ENCODE results near the gene TULP3.
"Not testable (repeated sequence)": the region's sequence is repeated elsewhere in the genome, so short reads cannot be mapped to it uniquely, and the experiment has no call there.

Gene TULP3

DNA sequence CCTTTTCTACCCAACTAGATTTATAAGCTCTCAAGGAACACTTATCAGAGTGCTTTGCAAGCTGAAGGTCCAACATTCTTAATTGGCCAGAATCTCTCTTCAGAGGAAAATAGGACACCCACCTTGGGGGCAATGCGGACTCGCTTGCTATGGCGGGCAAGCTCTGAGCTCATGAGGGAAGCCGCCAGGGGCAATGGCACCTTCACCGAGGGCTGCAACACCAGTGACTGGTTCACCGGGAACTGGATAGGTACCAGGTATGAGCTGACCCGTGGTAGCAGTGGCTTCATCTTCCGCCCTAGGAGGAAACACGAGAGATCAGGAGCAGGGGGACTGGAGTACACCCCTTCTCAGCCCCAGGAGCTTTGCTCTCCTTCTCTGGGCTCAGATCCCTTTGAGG is 26.5 kb upstream of the TULP3 start:
- no peaks in the 10 kb centered on the region for H3K4me1 Mint-ChIP-seq
- no peak overlapping the region for H3K4me3 Mint-ChIP-seq
- TF ChIP-seq, protein P1, sequence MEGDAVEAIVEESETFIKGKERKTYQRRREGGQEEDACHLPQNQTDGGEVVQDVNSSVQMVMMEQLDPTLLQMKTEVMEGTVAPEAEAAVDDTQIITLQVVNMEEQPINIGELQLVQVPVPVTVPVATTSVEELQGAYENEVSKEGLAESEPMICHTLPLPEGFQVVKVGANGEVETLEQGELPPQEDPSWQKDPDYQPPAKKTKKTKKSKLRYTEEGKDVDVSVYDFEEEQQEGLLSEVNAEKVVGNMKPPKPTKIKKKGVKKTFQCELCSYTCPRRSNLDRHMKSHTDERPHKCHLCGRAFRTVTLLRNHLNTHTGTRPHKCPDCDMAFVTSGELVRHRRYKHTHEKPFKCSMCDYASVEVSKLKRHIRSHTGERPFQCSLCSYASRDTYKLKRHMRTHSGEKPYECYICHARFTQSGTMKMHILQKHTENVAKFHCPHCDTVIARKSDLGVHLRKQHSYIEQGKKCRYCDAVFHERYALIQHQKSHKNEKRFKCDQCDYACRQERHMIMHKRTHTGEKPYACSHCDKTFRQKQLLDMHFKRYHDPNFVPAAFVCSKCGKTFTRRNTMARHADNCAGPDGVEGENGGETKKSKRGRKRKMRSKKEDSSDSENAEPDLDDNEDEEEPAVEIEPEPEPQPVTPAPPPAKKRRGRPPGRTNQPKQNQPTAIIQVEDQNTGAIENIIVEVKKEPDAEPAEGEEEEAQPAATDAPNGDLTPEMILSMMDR (IDR thresholded peaks at IDR 0.05; ENCODE audit: unreplicated experiment in 3 of 3): no peak
- no peaks in the 10 kb centered on the region for H3K9me3 Mint-ChIP-seq
- H3K27me3 Mint-ChIP-seq (ENCODE audit: low read depth): no peaks in the 10 kb centered on the region
- peaks cover 59% of the 10 kb centered on the region for H3K36me3 Mint-ChIP-seq (ENCODE audit: low read depth)
- no peak overlapping the region for H3K27ac Mint-ChIP-seq

GRCh38 chr12:2868986-2869632 is 21.6 kb upstream of the TULP3 start:
- H3K9me3 Mint-ChIP-seq; H3K4me3 Mint-ChIP-seq; H3K4me1 Mint-ChIP-seq; H3K27ac Mint-ChIP-seq; H3K27me3 Mint-ChIP-seq (ENCODE audit: low read depth): not testable (repeated sequence)
- peaks cover 39% of the 10 kb centered on the region for H3K36me3 Mint-ChIP-seq (ENCODE audit: low read depth)

DNA sequence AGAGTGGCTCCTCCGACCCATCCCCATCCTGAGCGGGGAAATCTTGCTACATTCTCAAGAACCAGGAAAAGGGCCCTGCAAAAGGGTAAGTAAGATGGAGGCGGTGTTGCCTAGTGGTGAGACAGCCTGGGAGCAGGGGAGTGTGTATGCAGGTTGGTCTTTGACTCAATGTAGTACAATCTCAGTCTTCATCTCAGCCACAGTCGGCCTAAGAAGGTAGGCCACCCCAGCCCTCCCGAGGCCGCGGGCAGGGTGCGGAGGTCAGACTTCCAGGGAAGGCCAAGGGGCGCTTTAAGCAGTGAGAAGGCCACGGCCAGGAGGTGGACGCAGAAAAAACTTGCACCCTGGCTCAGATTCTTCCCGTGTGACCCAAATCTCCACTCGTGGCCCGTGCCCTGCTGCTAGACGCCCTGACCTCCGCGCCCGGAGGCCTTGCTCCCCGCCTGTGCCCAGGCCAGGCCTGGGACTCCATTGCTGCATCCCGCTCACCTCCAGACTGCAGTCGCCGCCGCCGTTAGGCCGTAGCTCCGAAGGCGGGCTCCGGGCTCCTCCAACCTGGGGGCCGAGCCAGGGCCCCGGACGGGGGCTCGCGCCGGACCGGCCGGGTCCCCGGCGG is 14.2 kb upstream of the TULP3 start:
- Mint-ChIP-seq H3K27me3 (ENCODE audit: low read depth) (no peaks in the 10 kb centered on the region), H3K9me3 (no peaks in the 10 kb centered on the region)

GRCh38 chr12:2877047-2877952 is 13.4 kb upstream of the TULP3 start, which contains the start of the genes FOXM1 and RHNO1:
Gene FOXM1, minus strand, starts transcription at chr12:2877174. Its CDS starts 2,696 bp downstream, at chr12:2874478.
Gene RHNO1, plus strand, starts transcription at chr12:2877223. Its CDS starts 8,144 bp downstream, at chr12:2885367.
- Mint-ChIP-seq H3K4me3 (peak within 1 kb of the TSS; percentile 95 to 98 (median 96)), H3K9me3 (no peaks in the 10 kb centered on the region), H3K36me3 (ENCODE audit: low read depth) (peaks cover 20% of the 10 kb centered on the region), H3K27me3 (ENCODE audit: low read depth) (no peaks in the 10 kb centered on the region), H3K4me1 (peaks cover 23% of the 10 kb centered on the region), H3K27ac (peak within 1 kb of the TSS; percentile 84 to 99 (median 92))
- TF ChIP-seq, protein P1 (IDR thresholded peaks at IDR 0.05; ENCODE audit: unreplicated experiment in 3 of 3): peak; percentile 7 to 16 (median 10)

More for the DNA sequence above, 14.2 kb upstream of the TULP3 start:
- H3K27ac Mint-ChIP-seq: peak overlapping the region; percentile 4 to 66 (median 47)
- H3K36me3 Mint-ChIP-seq (ENCODE audit: low read depth): peaks cover 21% of the 10 kb centered on the region
- H3K4me3 Mint-ChIP-seq: peak overlapping the region; percentile 81 to 84 (median 83)
- TF ChIP-seq, protein P1 (IDR thresholded peaks at IDR 0.05; ENCODE audit: unreplicated experiment in 3 of 3): no peak
- H3K4me1 Mint-ChIP-seq: peaks cover 23% of the 10 kb centered on the region

- peaks cover 20% of the 10 kb centered on the region for H3K36me3 Mint-ChIP-seq (ENCODE audit: low read depth)
- H3K27ac Mint-ChIP-seq: peak overlapping the region; percentile 84 to 99 (median 92)
- H3K27me3 Mint-ChIP-seq (ENCODE audit: low read depth): no peaks in the 10 kb centered on the region
- TF ChIP-seq, protein P1 (IDR thresholded peaks at IDR 0.05; ENCODE audit: unreplicated experiment in 3 of 3): no peak
- H3K4me3 Mint-ChIP-seq: peak overlapping the region; percentile 95 to 98 (median 96)
- peaks cover 23% of the 10 kb centered on the region for H3K4me1 Mint-ChIP-seq
- no peaks in the 10 kb centered on the region for H3K9me3 Mint-ChIP-seq
These were observed 12.5 kb upstream of the TULP3 start for GRCh38 chr12:2877953-2878732.
